ENCODE data around the gene LHFPL3.

Gene LHFPL3

DNA sequence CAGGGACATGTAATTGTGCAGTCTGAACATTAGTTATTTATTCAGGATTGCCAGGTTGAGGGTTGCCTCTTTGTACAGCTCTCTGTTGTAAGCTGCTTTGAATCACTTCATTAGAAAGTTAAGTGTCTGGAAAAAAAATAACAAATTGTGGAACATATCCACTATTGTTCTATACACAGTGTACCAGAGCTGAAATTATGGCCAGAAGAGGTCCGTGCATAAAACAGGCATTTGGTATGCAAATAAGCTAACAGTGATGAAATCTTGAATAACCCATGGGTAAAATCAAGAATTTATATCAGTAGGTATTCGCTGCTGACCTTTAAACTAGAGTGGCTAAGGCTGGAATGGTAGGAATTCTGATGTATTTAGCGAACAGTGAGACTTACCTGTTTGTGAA is 152.1 kb downstream of the LHFPL3 start:
- DNase-seq (ENCODE audit: low read depth in 1 of 2, low spot score in 1 of 2): no peak
- no peaks in the 10 kb centered on the region for H3K27me3 ChIP-seq (ENCODE audit: insufficient read depth, poor library complexity, severe bottlenecking)
- TF ChIP-seq POLR2AphosphoS5 (IDR thresholded peaks at IDR 0.05; ENCODE audit: low read depth): no peak
- TF ChIP-seq, protein P1, sequence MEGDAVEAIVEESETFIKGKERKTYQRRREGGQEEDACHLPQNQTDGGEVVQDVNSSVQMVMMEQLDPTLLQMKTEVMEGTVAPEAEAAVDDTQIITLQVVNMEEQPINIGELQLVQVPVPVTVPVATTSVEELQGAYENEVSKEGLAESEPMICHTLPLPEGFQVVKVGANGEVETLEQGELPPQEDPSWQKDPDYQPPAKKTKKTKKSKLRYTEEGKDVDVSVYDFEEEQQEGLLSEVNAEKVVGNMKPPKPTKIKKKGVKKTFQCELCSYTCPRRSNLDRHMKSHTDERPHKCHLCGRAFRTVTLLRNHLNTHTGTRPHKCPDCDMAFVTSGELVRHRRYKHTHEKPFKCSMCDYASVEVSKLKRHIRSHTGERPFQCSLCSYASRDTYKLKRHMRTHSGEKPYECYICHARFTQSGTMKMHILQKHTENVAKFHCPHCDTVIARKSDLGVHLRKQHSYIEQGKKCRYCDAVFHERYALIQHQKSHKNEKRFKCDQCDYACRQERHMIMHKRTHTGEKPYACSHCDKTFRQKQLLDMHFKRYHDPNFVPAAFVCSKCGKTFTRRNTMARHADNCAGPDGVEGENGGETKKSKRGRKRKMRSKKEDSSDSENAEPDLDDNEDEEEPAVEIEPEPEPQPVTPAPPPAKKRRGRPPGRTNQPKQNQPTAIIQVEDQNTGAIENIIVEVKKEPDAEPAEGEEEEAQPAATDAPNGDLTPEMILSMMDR (IDR thresholded peaks at IDR 0.05; ENCODE audit: insufficient read depth, low read length): no peak
- no peak for TF ChIP-seq SPI1 (IDR thresholded peaks at IDR 0.05; ENCODE audit: borderline replicate concordance, low read depth)
- TF ChIP-seq, protein P2, sequence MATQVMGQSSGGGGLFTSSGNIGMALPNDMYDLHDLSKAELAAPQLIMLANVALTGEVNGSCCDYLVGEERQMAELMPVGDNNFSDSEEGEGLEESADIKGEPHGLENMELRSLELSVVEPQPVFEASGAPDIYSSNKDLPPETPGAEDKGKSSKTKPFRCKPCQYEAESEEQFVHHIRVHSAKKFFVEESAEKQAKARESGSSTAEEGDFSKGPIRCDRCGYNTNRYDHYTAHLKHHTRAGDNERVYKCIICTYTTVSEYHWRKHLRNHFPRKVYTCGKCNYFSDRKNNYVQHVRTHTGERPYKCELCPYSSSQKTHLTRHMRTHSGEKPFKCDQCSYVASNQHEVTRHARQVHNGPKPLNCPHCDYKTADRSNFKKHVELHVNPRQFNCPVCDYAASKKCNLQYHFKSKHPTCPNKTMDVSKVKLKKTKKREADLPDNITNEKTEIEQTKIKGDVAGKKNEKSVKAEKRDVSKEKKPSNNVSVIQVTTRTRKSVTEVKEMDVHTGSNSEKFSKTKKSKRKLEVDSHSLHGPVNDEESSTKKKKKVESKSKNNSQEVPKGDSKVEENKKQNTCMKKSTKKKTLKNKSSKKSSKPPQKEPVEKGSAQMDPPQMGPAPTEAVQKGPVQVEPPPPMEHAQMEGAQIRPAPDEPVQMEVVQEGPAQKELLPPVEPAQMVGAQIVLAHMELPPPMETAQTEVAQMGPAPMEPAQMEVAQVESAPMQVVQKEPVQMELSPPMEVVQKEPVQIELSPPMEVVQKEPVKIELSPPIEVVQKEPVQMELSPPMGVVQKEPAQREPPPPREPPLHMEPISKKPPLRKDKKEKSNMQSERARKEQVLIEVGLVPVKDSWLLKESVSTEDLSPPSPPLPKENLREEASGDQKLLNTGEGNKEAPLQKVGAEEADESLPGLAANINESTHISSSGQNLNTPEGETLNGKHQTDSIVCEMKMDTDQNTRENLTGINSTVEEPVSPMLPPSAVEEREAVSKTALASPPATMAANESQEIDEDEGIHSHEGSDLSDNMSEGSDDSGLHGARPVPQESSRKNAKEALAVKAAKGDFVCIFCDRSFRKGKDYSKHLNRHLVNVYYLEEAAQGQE (IDR thresholded peaks at IDR 0.05; ENCODE audit: insufficient replicate concordance, low read depth): no peak
- no peak for TF ChIP-seq GABPA (IDR thresholded peaks at IDR 0.05; ENCODE audit: low read depth)
- no peak overlapping the region for H3K4me3 ChIP-seq (replicated peaks; ENCODE audit: insufficient read depth, low read length)
- no peak overlapping the region for H3K27ac ChIP-seq (replicated peaks)

DNA sequence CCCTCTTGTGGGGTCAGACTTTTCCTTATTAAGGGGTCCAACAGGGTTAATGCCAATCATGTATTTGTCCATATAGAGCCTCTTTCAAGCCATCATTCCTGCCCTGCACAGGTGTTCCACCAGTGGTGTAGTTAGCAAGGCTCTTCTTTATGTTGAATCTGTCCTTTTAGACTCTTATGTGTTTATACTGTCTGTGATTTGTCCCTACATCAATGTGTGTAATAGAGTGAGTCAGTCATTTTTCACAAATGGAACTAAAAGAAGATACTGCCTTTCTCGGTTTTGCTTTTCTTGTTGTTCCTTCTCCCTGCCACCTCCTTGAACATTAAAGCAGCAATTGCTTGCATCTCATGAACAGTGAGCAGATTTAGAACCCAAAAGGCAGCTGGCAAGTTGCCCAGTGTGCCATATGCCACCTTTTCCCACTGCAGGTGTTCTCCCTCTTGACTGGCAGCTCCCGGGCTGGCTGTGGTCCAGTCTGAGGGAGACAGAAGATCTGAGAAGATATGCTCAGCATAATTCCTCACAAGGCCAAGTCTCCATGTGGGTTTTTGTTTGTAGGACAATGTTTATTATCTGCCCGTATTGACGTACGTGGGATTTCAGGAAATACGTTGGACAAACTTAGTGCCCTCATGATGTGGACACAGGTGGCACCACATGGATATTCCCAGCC is 154.1 kb downstream of the LHFPL3 start:
- Histone ChIP-seq H3K27me3 (ENCODE audit: insufficient read depth, poor library complexity, severe bottlenecking) (no peaks in the 10 kb centered on the region), H3K4me3 (replicated peaks; ENCODE audit: insufficient read depth, low read length) (no peak overlapping the region), H3K27ac (replicated peaks) (no peak overlapping the region)
- no peak for DNase-seq (ENCODE audit: low read depth in 1 of 2, low spot score in 1 of 2)
- no peak for TF ChIP-seq POLR2AphosphoS5 (IDR thresholded peaks at IDR 0.05; ENCODE audit: low read depth)
- no peak for TF ChIP-seq GABPA (IDR thresholded peaks at IDR 0.05; ENCODE audit: low read depth)
- TF ChIP-seq SPI1 (IDR thresholded peaks at IDR 0.05; ENCODE audit: borderline replicate concordance, low read depth): no peak
- TF ChIP-seq, protein P1 (IDR thresholded peaks at IDR 0.05; ENCODE audit: insufficient read depth, low read length): no peak
- TF ChIP-seq, protein P2 (IDR thresholded peaks at IDR 0.05; ENCODE audit: insufficient replicate concordance, low read depth): no peak

DNA sequence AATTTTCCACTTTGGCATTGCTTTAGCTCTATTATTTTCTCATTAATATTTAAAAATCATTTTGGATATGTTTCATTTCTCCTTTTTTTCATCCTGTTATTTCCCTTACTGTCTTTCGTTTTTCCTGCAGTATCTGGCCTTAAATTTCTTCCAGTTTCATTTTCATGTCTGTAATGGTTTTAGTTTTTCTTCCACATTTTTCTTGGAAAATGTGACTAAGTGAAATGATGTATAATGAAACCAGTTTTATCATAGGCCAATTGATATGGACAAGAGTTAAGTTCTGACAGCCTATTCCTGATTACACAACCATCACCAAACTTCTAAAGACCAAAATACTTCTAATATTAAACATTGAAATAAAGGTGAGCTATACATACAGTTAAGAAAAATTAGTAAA is 158.5 kb downstream of the LHFPL3 start:
- no peak overlapping the region for H3K4me3 ChIP-seq (replicated peaks; ENCODE audit: insufficient read depth, low read length)
- DNase-seq (ENCODE audit: low read depth in 1 of 2, low spot score in 1 of 2): no peak
- H3K27ac ChIP-seq (replicated peaks): no peak overlapping the region

More for the DNA sequence above, 158.5 kb downstream of the LHFPL3 start:
- H3K27me3 ChIP-seq (ENCODE audit: insufficient read depth, poor library complexity, severe bottlenecking): no peaks in the 10 kb centered on the region
- TF ChIP-seq SPI1 (IDR thresholded peaks at IDR 0.05; ENCODE audit: borderline replicate concordance, low read depth): no peak
- TF ChIP-seq GABPA (IDR thresholded peaks at IDR 0.05; ENCODE audit: low read depth): no peak
- TF ChIP-seq, protein P2 (IDR thresholded peaks at IDR 0.05; ENCODE audit: insufficient replicate concordance, low read depth): no peak
- TF ChIP-seq, protein P1 (IDR thresholded peaks at IDR 0.05; ENCODE audit: insufficient read depth, low read length): no peak
- no peak for TF ChIP-seq POLR2AphosphoS5 (IDR thresholded peaks at IDR 0.05; ENCODE audit: low read depth)
